Upper lobe of right lung (tissue), 1 donor: ENCODE results near the gene BCLAF1. TPM values are rescaled to one million over a fixed set of nuclear protein-coding genes. Genes with fewer than 3 reads are reported as not detected.

Experiments used
- ATAC-seq: fragments of 200-7000 bp; cut with Tn5 transposase; one replicate; pipeline ENCODE4 v1.9.1; 2020; ENCODE audit warnings: mild to moderate bottlenecking, moderate library complexity
- DNase-seq: peaks from one replicate; pipeline ENCODE4 v3.0.0-alpha.2; 2020
- H3K27ac ChIP-seq: fragments of 200-600 bp; one replicate; pipeline ENCODE4 v1.8.0; 2022
- H3K27me3 ChIP-seq: fragments of 200-600 bp; one replicate; pipeline ENCODE4 v1.8.0; 2022; ENCODE audit warnings: mild to moderate bottlenecking
- H3K36me3 ChIP-seq: fragments of 200-600 bp; one replicate; pipeline ENCODE4 v1.8.0; 2022
- H3K4me1 ChIP-seq: fragments of 200-600 bp; one replicate; pipeline ENCODE4 v1.8.0; 2022
- H3K4me3 ChIP-seq: fragments of 200-600 bp; one replicate; pipeline ENCODE4 v1.8.0; 2022; ENCODE audit warnings: mild to moderate bottlenecking
- H3K9me3 ChIP-seq: fragments of 200-600 bp; one replicate; pipeline ENCODE4 v1.8.0; 2022
- intact Hi-C: fragments of 100-400 bp; cut with DNase I; formaldehyde crosslinking; loops from one replicate; pipeline ENCODE4 v1.11.0; 2022
- total RNA-seq: library from RNA; stranded (reverse); fragmentation: NEBNext Ultra II Directional; extraction: Animal tissue kit (Norgen Biotek cat#: 25700); gene quantifications from one replicate; pipeline ENCODE4 v1.2.1, GENCODE V29; 2021
- TF ChIP-seq, protein P1 (sequence below): fragments of 200-600 bp; IDR thresholded peaks from one replicate; pipeline ENCODE4 v1.8.0; 2022; ENCODE audit warnings: antibody characterized with exemption
- donor health status: DM: no; HTN: yes; CAD: no; lungs with severe emphysema.

BCLAF1 gene
- total RNA-seq, 1 donor from 2014 or later: 122 TPM

DNA sequence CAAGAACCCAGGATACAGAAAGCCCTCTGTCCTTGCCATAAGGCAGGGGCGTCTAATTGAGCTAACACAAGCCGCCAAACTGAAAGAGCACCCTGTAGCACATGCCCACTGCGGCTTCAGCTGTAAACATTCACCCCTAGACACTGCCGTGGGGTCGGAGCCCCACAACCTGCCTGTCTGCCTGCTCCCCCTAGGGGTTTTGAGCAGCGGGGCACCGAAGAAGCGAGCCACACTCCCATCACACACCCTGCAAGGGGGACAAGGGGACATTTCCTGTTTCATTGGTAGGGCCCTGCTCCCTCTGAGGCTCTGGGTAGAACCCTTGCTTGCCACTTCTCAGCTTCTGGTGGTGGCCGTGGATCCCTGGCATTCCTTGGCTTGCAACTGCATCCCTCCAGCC is 45.2 kb upstream of the BCLAF1 start:
- ATAC-seq (no peak), DNase-seq (no peak)
- Histone ChIP-seq H3K27ac (no peak overlapping the region), H3K9me3 (no peaks in the 10 kb centered on the region), H3K36me3 (no peaks in the 10 kb centered on the region), H3K4me3 (no peak overlapping the region), H3K4me1 (no peaks in the 10 kb centered on the region), H3K27me3 (no peaks in the 10 kb centered on the region)
- intact Hi-C loops: no loop called here
- TF ChIP-seq, protein P1, sequence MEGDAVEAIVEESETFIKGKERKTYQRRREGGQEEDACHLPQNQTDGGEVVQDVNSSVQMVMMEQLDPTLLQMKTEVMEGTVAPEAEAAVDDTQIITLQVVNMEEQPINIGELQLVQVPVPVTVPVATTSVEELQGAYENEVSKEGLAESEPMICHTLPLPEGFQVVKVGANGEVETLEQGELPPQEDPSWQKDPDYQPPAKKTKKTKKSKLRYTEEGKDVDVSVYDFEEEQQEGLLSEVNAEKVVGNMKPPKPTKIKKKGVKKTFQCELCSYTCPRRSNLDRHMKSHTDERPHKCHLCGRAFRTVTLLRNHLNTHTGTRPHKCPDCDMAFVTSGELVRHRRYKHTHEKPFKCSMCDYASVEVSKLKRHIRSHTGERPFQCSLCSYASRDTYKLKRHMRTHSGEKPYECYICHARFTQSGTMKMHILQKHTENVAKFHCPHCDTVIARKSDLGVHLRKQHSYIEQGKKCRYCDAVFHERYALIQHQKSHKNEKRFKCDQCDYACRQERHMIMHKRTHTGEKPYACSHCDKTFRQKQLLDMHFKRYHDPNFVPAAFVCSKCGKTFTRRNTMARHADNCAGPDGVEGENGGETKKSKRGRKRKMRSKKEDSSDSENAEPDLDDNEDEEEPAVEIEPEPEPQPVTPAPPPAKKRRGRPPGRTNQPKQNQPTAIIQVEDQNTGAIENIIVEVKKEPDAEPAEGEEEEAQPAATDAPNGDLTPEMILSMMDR: no peak

DNA sequence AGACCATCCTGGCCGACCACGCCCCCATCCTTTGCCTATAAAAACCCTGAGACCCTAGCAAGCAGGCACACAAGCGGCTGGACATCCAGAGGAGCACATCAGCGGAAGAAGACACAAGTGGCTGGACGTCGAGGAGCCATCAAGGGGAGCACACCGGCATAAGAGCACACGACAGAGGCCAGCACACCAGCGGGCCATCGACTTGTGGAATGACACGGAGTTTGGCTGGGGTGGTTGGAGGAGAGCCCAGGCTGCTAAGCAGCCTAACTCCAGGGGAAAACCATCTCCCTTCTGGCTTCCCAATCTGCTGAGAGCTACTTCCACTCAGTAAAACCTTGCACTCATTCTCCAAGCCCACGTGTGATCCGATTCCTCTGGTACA is 44.8 kb upstream of the BCLAF1 start:
- ATAC-seq: no peak
- Histone ChIP-seq H3K4me3 (no peak overlapping the region), H3K27ac (no peak overlapping the region), H3K27me3 (no peaks in the 10 kb centered on the region), H3K9me3 (no peaks in the 10 kb centered on the region), H3K4me1 (no peaks in the 10 kb centered on the region), H3K36me3 (no peaks in the 10 kb centered on the region)
- TF ChIP-seq, protein P1: no peak
- intact Hi-C loops: no loop called here
- no peak for DNase-seq

GRCh38 chr6:136333824-136334464 is 44.3 kb upstream of the BCLAF1 start:
- intact Hi-C loops: no loop called here
- Histone ChIP-seq H3K27me3 (no peaks in the 10 kb centered on the region), H3K9me3 (no peaks in the 10 kb centered on the region), H3K36me3 (no peaks in the 10 kb centered on the region), H3K4me1 (no peaks in the 10 kb centered on the region), H3K4me3 (no peak overlapping the region), H3K27ac (no peak overlapping the region)
- ATAC-seq (no peak), DNase-seq (no peak)
- TF ChIP-seq, protein P1: no peak

DNA sequence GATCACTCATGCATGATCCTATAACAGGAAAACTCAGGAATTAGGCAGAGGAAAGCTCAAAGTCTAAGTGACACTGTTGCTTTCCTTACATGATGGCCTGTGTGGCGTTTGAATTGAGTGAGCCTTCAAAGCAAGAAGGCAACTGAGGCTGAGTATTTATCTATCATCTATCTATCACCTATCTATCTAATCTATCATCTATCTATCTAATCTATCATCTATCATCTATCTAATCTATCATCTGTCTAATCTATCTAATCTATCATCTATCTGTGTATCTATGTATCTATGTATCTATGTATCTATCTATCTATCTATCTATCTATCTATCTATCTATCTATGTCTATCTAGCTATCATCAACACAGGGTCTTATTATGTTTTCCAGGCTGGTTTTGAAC is 41.8 kb upstream of the BCLAF1 start:
- TF ChIP-seq, protein P1: no peak
- no peak overlapping the region for H3K27ac ChIP-seq
- H3K27me3 ChIP-seq: no peaks in the 10 kb centered on the region
- no peak for DNase-seq
- no peak for ATAC-seq
- H3K36me3 ChIP-seq: no peaks in the 10 kb centered on the region
- no peaks in the 10 kb centered on the region for H3K9me3 ChIP-seq
- H3K4me3 ChIP-seq: no peak overlapping the region
- intact Hi-C loops: no loop called here
- no peaks in the 10 kb centered on the region for H3K4me1 ChIP-seq

DNA sequence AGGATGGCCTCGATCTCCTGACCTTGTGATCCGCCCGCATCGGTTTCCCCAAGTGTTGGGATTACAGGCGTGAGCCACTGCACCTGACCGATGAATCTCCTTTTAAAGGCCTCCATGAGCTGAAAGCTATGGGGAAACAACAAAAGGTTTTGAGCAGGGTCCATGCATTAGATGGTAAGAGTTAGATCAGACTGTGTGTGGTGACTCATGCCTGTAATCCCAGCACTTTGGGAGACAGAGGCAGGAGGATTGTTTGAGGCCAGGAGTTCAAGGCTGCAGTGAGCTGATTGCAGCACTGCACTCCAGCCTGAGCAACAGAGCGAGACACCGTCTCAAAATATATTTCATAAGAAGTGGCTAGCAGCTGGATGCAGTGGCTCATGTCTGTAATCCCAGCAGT is 41.0 kb upstream of the BCLAF1 start:
- TF ChIP-seq, protein P1: no peak
- H3K9me3 ChIP-seq: no peaks in the 10 kb centered on the region

GRCh38 chr6:136326038-136326553 is 36.5 kb upstream of the BCLAF1 start:
- TF ChIP-seq, protein P1: no peak
- H3K27me3 ChIP-seq: no peaks in the 10 kb centered on the region
- H3K27ac ChIP-seq: no peak overlapping the region
- no peaks in the 10 kb centered on the region for H3K36me3 ChIP-seq
- H3K4me1 ChIP-seq: no peaks in the 10 kb centered on the region
- ATAC-seq: no peak
- intact Hi-C loops: no loop called here
- H3K4me3 ChIP-seq: no peak overlapping the region
- DNase-seq: no peak
- no peaks in the 10 kb centered on the region for H3K9me3 ChIP-seq

More for the DNA sequence above, 41.0 kb upstream of the BCLAF1 start:
- DNase-seq: no peak
- Histone ChIP-seq H3K4me1 (no peaks in the 10 kb centered on the region), H3K4me3 (no peak overlapping the region), H3K27ac (no peak overlapping the region), H3K36me3 (no peaks in the 10 kb centered on the region), H3K27me3 (no peaks in the 10 kb centered on the region)
- ATAC-seq: no peak
- intact Hi-C loops: no loop called here
